Left lung (tissue), 10 donors: Measurements from ENCODE around the gene SASH1. TPM values are rescaled to one million over a fixed set of nuclear protein-coding genes. Genes with fewer than 3 reads are reported as not detected.

Source experiments
- ATAC-seq: fragments of 200-7000 bp; cut with Tn5 transposase; one replicate; pipeline ENCODE4 v1.9.1; 2020; ENCODE audit warnings: moderate library complexity
- DNase-seq, 4 donors: peaks; one replicate each; pipeline ENCODE4 v3.0.0-alpha.2; 2013 to 2020
- H3K27ac ChIP-seq, 2 donors: fragments of 200-600 bp; sonication (generic) in 1 of 2; one replicate each; pipeline versions ENCODE4 v1.5.0 to v1.8.0; 2020 to 2021
- H3K27me3 ChIP-seq, 2 donors: fragments of 200-600 bp; sonication (generic) in 1 of 2; one replicate each; pipeline versions ENCODE4 v1.5.0 to v1.8.0; 2020 to 2021
- H3K36me3 ChIP-seq, 2 donors: fragments of 200-600 bp; sonication (generic) in 1 of 2; one replicate each; pipeline versions ENCODE4 v1.5.0 to v1.8.0; 2020 to 2021
- H3K4me1 ChIP-seq, 2 donors: fragments of 200-600 bp; one replicate each; pipeline ENCODE4 v1.8.0; 2021
- H3K4me3 ChIP-seq, 2 donors: fragments of 200-600 bp; sonication (generic) in 1 of 2; one replicate each; pipeline versions ENCODE4 v1.5.0 to v1.8.0; 2020 to 2021; ENCODE audit warnings: mild to moderate bottlenecking in 1 of 2
- H3K9me3 ChIP-seq, 2 donors: fragments of 200-600 bp; sonication (generic) in 1 of 2; one replicate each; pipeline versions ENCODE4 v1.5.0 to v1.8.0; 2020 to 2021
- intact Hi-C, 2 donors: fragments of 100-400 bp; cut with DNase I; formaldehyde crosslinking; loops; one replicate each; pipeline versions ENCODE4 v1.11.2 to v1.14.2; 2022
- polyA plus RNA-seq, 6 donors: library from polyadenylated mRNA; unstranded; fragments of 120-200 nt; gene quantifications; one replicate each; pipeline ENCODE4 v1.2.1, GENCODE V29; 2013; ENCODE audit not compliant: insufficient read length in 6 of 6
- total RNA-seq, 2 donors: library from RNA; stranded (reverse); fragmentation: NEBNext Ultra II Directional; extraction: Animal tissue kit (Norgen Biotek cat#: 25700); gene quantifications; one replicate each; pipeline ENCODE4 v1.2.1, GENCODE V29; 2021
- TF ChIP-seq, protein P1 (sequence below), 2 donors: fragments of 200-600 bp; sonication (generic) in 1 of 2; IDR thresholded peaks; one replicate each; pipeline versions ENCODE4 v1.5.0 to v1.8.0; 2021; ENCODE audit warnings: antibody characterized with exemption in 2 of 2
- donor health status: DM: no; HTN: yes; CAD: no.
- donor health status: DM: no; HTN: no; CAD: no.

The SASH1 gene
- total and polyA plus RNA-seq, 8 donors = 31.4 to 53.5 (median 34.8) TPM

- Histone ChIP-seq H3K4me3 (no peak overlapping the region), H3K27me3 (no peaks in the 10 kb centered on the region), H3K27ac (no peak overlapping the region), H3K36me3 (no peaks in the 10 kb centered on the region), H3K9me3 (no peaks in the 10 kb centered on the region), H3K4me1 (peaks cover 0 to 26% of the 10 kb centered on the region in 2 donors)
- ATAC-seq (no peak), DNase-seq (no peak)
- intact Hi-C loops = no loop called here
- TF ChIP-seq, protein P1, sequence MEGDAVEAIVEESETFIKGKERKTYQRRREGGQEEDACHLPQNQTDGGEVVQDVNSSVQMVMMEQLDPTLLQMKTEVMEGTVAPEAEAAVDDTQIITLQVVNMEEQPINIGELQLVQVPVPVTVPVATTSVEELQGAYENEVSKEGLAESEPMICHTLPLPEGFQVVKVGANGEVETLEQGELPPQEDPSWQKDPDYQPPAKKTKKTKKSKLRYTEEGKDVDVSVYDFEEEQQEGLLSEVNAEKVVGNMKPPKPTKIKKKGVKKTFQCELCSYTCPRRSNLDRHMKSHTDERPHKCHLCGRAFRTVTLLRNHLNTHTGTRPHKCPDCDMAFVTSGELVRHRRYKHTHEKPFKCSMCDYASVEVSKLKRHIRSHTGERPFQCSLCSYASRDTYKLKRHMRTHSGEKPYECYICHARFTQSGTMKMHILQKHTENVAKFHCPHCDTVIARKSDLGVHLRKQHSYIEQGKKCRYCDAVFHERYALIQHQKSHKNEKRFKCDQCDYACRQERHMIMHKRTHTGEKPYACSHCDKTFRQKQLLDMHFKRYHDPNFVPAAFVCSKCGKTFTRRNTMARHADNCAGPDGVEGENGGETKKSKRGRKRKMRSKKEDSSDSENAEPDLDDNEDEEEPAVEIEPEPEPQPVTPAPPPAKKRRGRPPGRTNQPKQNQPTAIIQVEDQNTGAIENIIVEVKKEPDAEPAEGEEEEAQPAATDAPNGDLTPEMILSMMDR (IDR thresholded peaks at IDR 0.05) = no peak
Measured at GRCh38 chr6:148430897-148431296, 88.3 kb downstream of the SASH1 start.

- DNase-seq (no peak), ATAC-seq (no peak)
- Histone ChIP-seq H3K4me1 (peaks cover 0 to 25% of the 10 kb centered on the region in 2 donors), H3K36me3 (no peaks in the 10 kb centered on the region), H3K9me3 (no peaks in the 10 kb centered on the region), H3K4me3 (no peak overlapping the region), H3K27me3 (no peaks in the 10 kb centered on the region), H3K27ac (no peak overlapping the region)
- TF ChIP-seq, protein P1 (IDR thresholded peaks at IDR 0.05) = no peak
- intact Hi-C loops = no loop called here
Measured at GRCh38 chr6:148431413-148431812, 88.8 kb downstream of the SASH1 start.

- TF ChIP-seq, protein P1 (IDR thresholded peaks at IDR 0.05) = no peak
- DNase-seq (no peak), ATAC-seq (no peak)
- Histone ChIP-seq H3K4me3 (no peak overlapping the region), H3K4me1 (peaks cover 0 to 20% of the 10 kb centered on the region in 2 donors), H3K9me3 (no peaks in the 10 kb centered on the region), H3K27me3 (no peaks in the 10 kb centered on the region), H3K27ac (no peak overlapping the region), H3K36me3 (no peaks in the 10 kb centered on the region)
- intact Hi-C loops = no loop called here
Measured at GRCh38 chr6:148431840-148432239, 89.2 kb downstream of the SASH1 start.

- no peaks in the 10 kb centered on the region for H3K36me3 ChIP-seq
- no peaks in the 10 kb centered on the region for H3K9me3 ChIP-seq
- peaks cover 0 to 14% of the 10 kb centered on the region in 2 donors for H3K4me1 ChIP-seq
- intact Hi-C loops = no loop called here
- H3K4me3 ChIP-seq = no peak overlapping the region
- ATAC-seq = peak; percentile 49
- TF ChIP-seq, protein P1 (IDR thresholded peaks at IDR 0.05) = no peak
- DNase-seq = no peak
- no peak overlapping the region for H3K27ac ChIP-seq
- H3K27me3 ChIP-seq = no peaks in the 10 kb centered on the region
Measured at GRCh38 chr6:148432462-148433195, 90.0 kb downstream of the SASH1 start.

- peak overlapping the region in 1 of 2 donors; percentile 21 for H3K27ac ChIP-seq
- peaks cover 0 to 17% of the 10 kb centered on the region in 2 donors for H3K4me1 ChIP-seq
- ATAC-seq (peak; percentile 50), DNase-seq (no peak)
- no peaks in the 10 kb centered on the region for H3K27me3 ChIP-seq
- intact Hi-C loops = no loop called here
- H3K36me3 ChIP-seq = no peaks in the 10 kb centered on the region
- no peak overlapping the region for H3K4me3 ChIP-seq
- TF ChIP-seq, protein P1 (IDR thresholded peaks at IDR 0.05) = no peak
- H3K9me3 ChIP-seq = no peaks in the 10 kb centered on the region
Measured at GRCh38 chr6:148435386-148435785, 92.7 kb downstream of the SASH1 start.
